GM21786 (cell line): ENCODE results near the gene MROH2B.

Source experiments
- ATAC-seq: cut with Tn5 transposase; IDR thresholded peaks from one replicate; pipeline ENCODE4 v1.9.1; 2021; ENCODE audit not compliant: unreplicated experiment

The MROH2B gene

DNA sequence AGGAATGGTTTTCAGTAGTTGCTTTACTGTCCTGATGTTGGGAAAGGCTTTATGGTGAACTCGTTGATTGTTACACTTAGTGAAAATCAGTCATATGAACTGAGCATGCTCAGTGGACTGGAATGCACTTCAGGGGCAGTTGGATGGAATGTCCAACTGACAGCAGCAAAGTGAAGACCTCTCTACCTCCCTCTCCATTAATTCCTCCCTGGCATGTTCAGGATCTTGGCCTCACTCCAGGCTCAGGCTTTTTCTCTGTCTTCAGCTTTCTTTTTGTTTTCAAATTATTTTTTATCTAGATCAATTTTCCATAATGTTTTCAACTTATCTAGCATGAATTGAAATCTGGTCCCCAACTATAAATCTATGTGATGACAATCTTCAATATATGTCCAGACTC lies at the start of gene MROH2B:
Gene MROH2B, minus strand, starts transcription at position 101 of the 400 bp plus-strand sequence. CDS start 490 bp downstream, outside the sequence.
- no peak for ATAC-seq

- no peak for ATAC-seq
Observed at GRCh38 chr5:41120600-41120999, 49.5 kb upstream of the MROH2B start.

DNA sequence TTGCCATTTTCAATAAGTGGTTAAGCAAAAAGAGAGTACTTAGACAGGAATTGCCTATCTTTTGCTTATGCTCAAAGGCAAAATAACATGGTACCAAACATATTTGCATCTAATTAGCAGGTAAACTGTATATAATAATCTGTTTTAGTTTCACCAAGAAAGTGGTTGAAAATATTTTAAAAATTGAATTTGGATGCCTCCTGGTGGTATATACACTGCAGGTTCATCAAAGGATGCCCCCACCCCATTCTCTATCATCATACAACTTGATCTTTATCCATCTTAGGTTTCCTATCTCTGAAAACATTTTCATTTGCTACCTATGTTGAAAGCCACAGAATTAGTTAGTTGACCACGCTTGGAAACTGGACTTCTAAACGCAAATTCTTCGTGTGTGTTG lies 47.0 kb upstream of the MROH2B start:
- ATAC-seq = no peak

- no peak for ATAC-seq
Observed at GRCh38 chr5:41115281-41115680, 44.1 kb upstream of the MROH2B start.

DNA sequence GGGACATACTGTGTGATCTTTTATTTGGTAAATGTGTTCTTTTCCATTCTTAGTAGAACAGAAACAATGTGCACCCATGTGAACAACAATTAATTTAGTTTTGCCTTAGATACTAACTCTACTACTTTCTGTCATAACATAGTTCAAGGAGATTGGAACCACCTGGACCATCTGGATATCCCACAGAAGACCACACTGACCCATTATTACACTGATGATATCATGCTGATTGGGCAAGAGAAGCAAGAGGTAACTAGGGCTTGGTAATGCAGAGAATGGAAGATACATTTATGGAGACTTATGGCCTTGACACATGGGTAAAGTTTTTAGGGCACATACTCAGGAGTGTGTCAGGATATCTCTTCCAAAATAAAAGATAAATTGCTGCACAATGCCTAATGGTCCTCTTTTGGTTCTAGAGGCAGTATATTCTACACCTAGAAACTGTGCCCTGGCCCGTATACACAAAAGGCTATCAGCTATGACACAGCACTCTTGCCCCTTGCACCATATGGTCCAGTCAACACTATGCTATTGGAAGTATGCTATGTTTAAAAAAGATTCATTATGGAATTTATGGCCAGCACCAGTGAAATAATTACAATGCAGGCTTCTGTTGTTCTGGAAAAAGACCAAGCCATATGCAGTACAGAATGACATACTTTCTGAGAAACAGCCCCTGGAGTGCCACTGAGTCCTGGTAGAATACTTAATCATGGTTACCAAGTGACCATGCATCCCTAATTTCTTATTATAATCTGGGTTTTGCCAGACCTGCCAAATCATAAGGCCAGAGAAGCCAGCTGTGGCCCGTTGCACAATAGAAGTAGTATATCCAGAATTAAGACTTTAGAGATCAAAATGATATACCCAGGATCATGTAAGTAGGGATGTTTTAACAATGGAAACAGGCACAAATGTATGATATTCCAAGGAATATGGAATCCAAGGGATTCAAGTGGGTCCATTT lies 41.6 kb upstream of the MROH2B start:
- ATAC-seq = no peak

DNA sequence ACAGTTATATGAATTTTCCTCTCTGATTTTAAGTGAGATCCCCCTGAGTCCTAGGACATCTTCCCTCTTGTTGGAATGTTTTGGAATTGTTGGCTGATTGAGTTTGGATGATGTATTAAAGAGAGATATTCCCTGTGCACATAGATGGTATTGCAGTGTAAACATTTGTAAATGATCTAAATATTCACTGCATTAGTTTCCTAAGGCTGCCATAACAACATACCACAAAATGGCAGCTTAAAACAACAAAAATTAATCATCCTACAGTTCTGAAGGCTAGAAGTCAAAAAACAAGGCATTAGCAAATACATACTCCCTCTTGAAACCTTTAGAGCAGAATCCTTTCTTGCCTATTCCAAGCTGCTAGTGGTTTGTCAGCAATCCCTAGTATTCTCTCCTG lies 38.0 kb upstream of the MROH2B start:
- no peak for ATAC-seq

GRCh38 chr5:41102341-41102740 lies 31.2 kb upstream of the MROH2B start:
- ATAC-seq = no peak

DNA sequence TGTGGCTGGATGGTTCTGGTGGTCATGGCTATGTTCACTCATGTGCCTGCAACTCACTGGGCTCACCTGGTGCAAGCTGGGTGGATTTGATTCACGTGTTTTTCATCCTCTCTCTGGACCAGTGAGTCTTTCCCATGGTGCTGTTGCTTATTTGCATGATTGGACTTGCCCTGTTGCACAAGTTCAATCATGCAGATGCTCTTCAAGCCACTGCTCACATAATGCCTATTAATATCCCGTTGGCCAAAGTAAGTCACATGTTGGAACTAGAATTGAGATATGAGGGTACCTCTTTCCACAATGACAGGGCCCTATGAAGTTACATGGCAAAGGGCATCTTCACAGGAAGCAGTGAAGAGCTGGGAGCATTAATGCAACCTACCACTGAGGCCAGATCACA lies 26.5 kb upstream of the MROH2B start:
- no peak for ATAC-seq

GRCh38 chr5:41095324-41096101 lies 24.4 kb upstream of the MROH2B start:
- ATAC-seq = no peak

GRCh38 chr5:41094871-41095270 lies 23.7 kb upstream of the MROH2B start:
- no peak for ATAC-seq

GRCh38 chr5:41093803-41094202 lies 22.7 kb upstream of the MROH2B start:
- ATAC-seq = no peak

- ATAC-seq = no peak
Observed at GRCh38 chr5:41087461-41087860, 16.3 kb upstream of the MROH2B start.

GRCh38 chr5:41083306-41083705 lies 12.2 kb upstream of the MROH2B start:
- no peak for ATAC-seq

GRCh38 chr5:41071975-41072374 lies 833 bp upstream of the MROH2B start:
- ATAC-seq = no peak

GRCh38 chr5:41067714-41068568 lies 3.2 kb downstream of the MROH2B start:
- ATAC-seq = no peak

DNA sequence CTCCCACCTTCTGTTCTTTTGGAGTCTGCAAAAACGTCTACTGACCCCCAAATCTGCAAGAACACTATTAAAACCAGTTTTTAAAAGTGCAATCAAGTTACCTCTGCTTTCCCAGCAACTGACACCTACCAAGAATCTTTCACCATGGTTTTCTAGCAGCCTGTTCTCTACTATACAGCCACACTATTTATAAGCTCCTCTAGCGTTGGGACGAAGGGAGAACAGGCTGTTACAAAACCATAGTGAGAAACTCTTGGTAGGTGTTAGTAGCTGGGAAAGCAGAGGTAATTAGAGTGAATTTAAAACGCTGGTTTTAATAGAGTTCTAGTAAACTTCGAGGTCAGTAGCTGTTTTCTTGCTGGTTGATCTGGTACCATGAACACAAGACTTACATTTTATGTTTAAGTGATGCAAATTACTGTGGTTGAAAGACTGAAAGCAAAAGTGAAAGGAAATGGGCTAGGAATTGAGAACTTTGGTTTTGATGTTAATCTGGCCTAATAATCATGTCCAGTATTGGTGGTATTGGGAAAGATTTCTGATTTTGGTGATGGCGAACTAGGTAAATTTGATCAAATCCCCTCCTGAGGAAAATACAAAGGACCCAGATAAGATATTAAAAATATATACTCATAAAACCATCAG lies 5.3 kb downstream of the MROH2B start:
- ATAC-seq = no peak

- no peak for ATAC-seq
Observed at GRCh38 chr5:41057940-41058339, 13.2 kb downstream of the MROH2B start.

- no peak for ATAC-seq
Observed at GRCh38 chr5:41057231-41057630, 13.9 kb downstream of the MROH2B start.

- no peak for ATAC-seq
Observed at GRCh38 chr5:41048986-41049385, 22.2 kb downstream of the MROH2B start.

GRCh38 chr5:41043109-41043747 lies 27.9 kb downstream of the MROH2B start:
- no peak for ATAC-seq
